GM13976 (cell line): ENCODE measurements around the gene MARCHF3.
A peak's percentile ranks its signal among the peaks of the same experiment; 100 is the strongest.
"Not testable (repeated sequence)": the region's sequence is repeated elsewhere in the genome, so short reads cannot be mapped to it uniquely, and the experiment has no call there.

Experiments
- DNase-seq: peaks from one replicate; pipeline ENCODE4 v3.0.0; 2012; ENCODE audit warnings: low spot score
- CTCF ChIP-seq: IDR thresholded peaks from 2 replicates; pipeline ENCODE4 v1.5.1; 2012; ENCODE audit warnings: borderline replicate concordance, mild to moderate bottlenecking; ENCODE audit not compliant: insufficient read depth; ENCODE audit errors: extremely low read depth, missing control alignments, control extremely low read depth
- in situ Hi-C: fragments of 300-500 bp; cut with MboI; formaldehyde crosslinking; loops from one replicate; pipeline ENCODE4 v1.12.0; 2022; ENCODE audit warnings: low sequenced_read_pairs, mixed read lengths, inconsistent platforms; ENCODE audit not compliant: unreplicated experiment

The MARCHF3 gene

GRCh38 chr5:126854526-126855110 lies 175.7 kb downstream of the MARCHF3 start:
- in situ Hi-C loops: no loop called here
- no peak for DNase-seq
- TF ChIP-seq CTCF: no peak

- DNase-seq, in situ Hi-C loops: not testable (repeated sequence)
Measured at GRCh38 chr5:126853541-126854307, 176.6 kb downstream of the MARCHF3 start.

- TF ChIP-seq CTCF: no peak
- in situ Hi-C loops: no loop called here
- no peak for DNase-seq
Measured at GRCh38 chr5:126852841-126853271, 177.5 kb downstream of the MARCHF3 start.

GRCh38 chr5:126852091-126852571 lies 178.2 kb downstream of the MARCHF3 start:
- in situ Hi-C loops: no loop called here
- peak; percentile 45 for DNase-seq
- no peak for TF ChIP-seq CTCF

GRCh38 chr5:126851501-126852011 lies 178.8 kb downstream of the MARCHF3 start:
- in situ Hi-C loops: no loop called here
- no peak for DNase-seq
- no peak for TF ChIP-seq CTCF

GRCh38 chr5:126849101-126849678 lies 181.2 kb downstream of the MARCHF3 start:
- DNase-seq: no peak
- TF ChIP-seq CTCF: no peak
- in situ Hi-C loops: no loop called here

- no peak for DNase-seq
- TF ChIP-seq CTCF: no peak
- in situ Hi-C loops: no loop called here
Measured at GRCh38 chr5:126848253-126848652, 182.1 kb downstream of the MARCHF3 start.
